Measurements from ENCODE around the gene AGO4.

GRCh38 chr1:35884934-35885333 is 77.1 kb downstream of the AGO4 start:
- TF ChIP-seq EZH2 (IDR thresholded peaks at IDR 0.05) (no peak), CTCF (IDR thresholded peaks at IDR 0.05 in 2 of 3, conservative IDR thresholded peaks at IDR 0.05 in 1 of 3; ENCODE audit: borderline replicate concordance in 1 of 3, insufficient read depth in 1 of 3, low read depth in 2 of 3, low read length in 2 of 3) (no peak)
